SK-N-DZ (cell line): ENCODE data around the gene MLLT6.

Source experiments
- DNase-seq: peaks from one replicate; pipeline ENCODE4 v3.0.0-alpha.2; 2015; ENCODE audit warnings: low spot score

The MLLT6 gene

GRCh38 chr17:38674749-38675615 lies 30.1 kb upstream of the MLLT6 start, which contains the start of gene EPOP:
EPOP (minus strand) TSS chr17:38674957; CDS start chr17:38674495, 462 bp downstream.
- peak; percentile 88 for DNase-seq

- peak; percentile 81 for DNase-seq
Measured at GRCh38 chr17:38676706-38677504, 28.2 kb upstream of the MLLT6 start.

- no peak for DNase-seq
Measured at GRCh38 chr17:38677819-38678218, 27.3 kb upstream of the MLLT6 start.

GRCh38 chr17:38681096-38681495 lies 24.0 kb upstream of the MLLT6 start:
- no peak for DNase-seq

- no peak for DNase-seq
Measured at GRCh38 chr17:38685491-38685890, 19.6 kb upstream of the MLLT6 start.

GRCh38 chr17:38687286-38687685 lies 17.8 kb upstream of the MLLT6 start:
- no peak for DNase-seq

GRCh38 chr17:38690386-38690785 lies 14.7 kb upstream of the MLLT6 start:
- no peak for DNase-seq

GRCh38 chr17:38691154-38691553 lies 13.9 kb upstream of the MLLT6 start:
- DNase-seq: no peak

- DNase-seq: no peak
Measured at GRCh38 chr17:38693700-38694329, 11.3 kb upstream of the MLLT6 start.

- no peak for DNase-seq
Measured at GRCh38 chr17:38697061-38697820, 7.8 kb upstream of the MLLT6 start.

- no peak for DNase-seq
Measured at GRCh38 chr17:38698760-38699159, 6.3 kb upstream of the MLLT6 start.

- DNase-seq: peak; percentile 55
Measured at GRCh38 chr17:38701504-38702165, 3.4 kb upstream of the MLLT6 start.

- DNase-seq: peak; percentile 82
Measured at GRCh38 chr17:38702166-38702915, 2.7 kb upstream of the MLLT6 start.

GRCh38 chr17:38702916-38703741 lies 1.9 kb upstream of the MLLT6 start:
- DNase-seq: no peak

GRCh38 chr17:38703742-38704605 lies 1.1 kb upstream of the MLLT6 start:
- DNase-seq: peak; percentile 85

- DNase-seq: no peak
Measured at GRCh38 chr17:38705523-38705802, 390 bp downstream of the MLLT6 start.

- peak; percentile 71 for DNase-seq
Measured at GRCh38 chr17:38705803-38706504, 881 bp downstream of the MLLT6 start.
